Measurements from ENCODE around the gene AMER2. TPM values are rescaled to one million over a fixed set of nuclear protein-coding genes. Genes with fewer than 3 reads are reported as not detected.

AMER2 gene
- total RNA-seq, 4 donors from 2014 or later: 0.94 to 9.5 TPM; not detected in 2

- TF ChIP-seq, protein P1, sequence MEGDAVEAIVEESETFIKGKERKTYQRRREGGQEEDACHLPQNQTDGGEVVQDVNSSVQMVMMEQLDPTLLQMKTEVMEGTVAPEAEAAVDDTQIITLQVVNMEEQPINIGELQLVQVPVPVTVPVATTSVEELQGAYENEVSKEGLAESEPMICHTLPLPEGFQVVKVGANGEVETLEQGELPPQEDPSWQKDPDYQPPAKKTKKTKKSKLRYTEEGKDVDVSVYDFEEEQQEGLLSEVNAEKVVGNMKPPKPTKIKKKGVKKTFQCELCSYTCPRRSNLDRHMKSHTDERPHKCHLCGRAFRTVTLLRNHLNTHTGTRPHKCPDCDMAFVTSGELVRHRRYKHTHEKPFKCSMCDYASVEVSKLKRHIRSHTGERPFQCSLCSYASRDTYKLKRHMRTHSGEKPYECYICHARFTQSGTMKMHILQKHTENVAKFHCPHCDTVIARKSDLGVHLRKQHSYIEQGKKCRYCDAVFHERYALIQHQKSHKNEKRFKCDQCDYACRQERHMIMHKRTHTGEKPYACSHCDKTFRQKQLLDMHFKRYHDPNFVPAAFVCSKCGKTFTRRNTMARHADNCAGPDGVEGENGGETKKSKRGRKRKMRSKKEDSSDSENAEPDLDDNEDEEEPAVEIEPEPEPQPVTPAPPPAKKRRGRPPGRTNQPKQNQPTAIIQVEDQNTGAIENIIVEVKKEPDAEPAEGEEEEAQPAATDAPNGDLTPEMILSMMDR (IDR thresholded peaks at IDR 0.05; ENCODE audit: low read depth): no peak
Measured at GRCh38 chr13:25181597-25181996, 9.5 kb upstream of the AMER2 start.

GRCh38 chr13:25180775-25181537 is 8.9 kb upstream of the AMER2 start:
- TF ChIP-seq, protein P1 (IDR thresholded peaks at IDR 0.05; ENCODE audit: low read depth): no peak

DNA sequence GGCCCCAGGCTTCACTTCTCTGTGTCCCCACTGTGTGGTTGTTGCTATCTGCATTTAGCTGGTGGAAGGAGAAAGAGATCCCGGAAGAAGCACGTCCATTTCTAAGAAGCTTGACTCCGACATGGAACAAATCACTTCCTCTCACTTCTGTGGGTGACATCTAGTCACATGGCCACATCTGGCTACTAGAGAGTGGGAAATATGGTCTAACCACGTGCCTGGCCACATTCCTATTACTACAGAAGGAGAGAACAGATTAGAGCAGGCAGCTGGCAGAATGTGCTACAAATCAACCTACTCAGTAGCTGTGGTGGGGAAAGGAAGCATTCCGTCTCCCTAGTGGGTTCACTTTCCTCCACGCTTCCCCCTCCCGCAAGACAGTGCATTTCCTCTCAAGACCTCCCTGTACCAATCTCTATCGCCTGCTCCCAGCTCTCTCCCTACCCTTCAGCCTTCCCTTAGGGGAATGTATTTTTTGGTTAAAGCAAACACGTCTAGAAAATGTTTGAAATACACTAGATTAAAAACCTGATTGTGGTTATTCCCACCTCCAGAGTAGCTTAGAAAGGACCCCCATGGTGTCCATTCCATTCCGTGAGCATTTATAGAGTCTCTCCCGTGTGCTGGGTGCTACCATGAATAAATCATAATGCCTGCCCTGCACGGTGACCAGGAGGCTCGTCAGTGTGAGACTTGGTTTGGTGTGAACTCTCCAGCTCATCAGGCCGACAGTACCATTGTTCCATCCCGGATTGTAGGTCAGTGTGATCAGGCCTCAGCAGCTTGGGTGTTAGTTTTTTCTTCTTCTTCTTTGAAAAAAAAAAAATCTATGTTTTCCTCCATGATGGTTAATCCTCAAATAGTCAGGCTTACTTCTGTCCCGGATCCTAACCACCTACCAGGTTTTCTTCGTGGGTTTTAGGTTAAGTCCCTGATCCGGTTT is 8.0 kb upstream of the AMER2 start:
- TF ChIP-seq, protein P1 (IDR thresholded peaks at IDR 0.05; ENCODE audit: low read depth): no peak

DNA sequence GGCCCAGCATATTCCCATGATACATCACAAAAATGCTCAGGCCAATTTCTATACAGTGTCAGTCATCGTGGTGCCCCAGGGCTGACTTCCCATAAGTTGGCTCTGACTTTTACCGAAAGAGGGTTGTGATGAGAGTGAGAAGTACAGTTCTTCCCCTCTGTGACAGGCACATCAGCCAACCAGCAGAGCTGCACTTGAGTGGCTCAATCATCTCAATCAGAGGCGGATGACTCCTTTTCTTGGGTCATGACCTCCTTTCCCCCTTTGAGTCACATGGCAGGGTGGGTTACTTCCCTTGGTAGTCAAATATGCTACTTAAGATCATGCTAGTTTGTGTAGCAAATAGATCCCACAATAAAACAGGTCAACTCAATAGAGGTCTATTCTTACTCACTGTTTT is 6.9 kb upstream of the AMER2 start:
- TF ChIP-seq, protein P1 (IDR thresholded peaks at IDR 0.05; ENCODE audit: low read depth): no peak

- TF ChIP-seq, protein P1 (IDR thresholded peaks at IDR 0.05; ENCODE audit: low read depth): no peak
Measured at GRCh38 chr13:25178070-25178469, 6.0 kb upstream of the AMER2 start.

- TF ChIP-seq, protein P1 (IDR thresholded peaks at IDR 0.05; ENCODE audit: low read depth): no peak
Measured at GRCh38 chr13:25177636-25178035, 5.5 kb upstream of the AMER2 start.

- TF ChIP-seq, protein P1 (IDR thresholded peaks at IDR 0.05; ENCODE audit: low read depth): no peak
Measured at GRCh38 chr13:25177012-25177411, 4.9 kb upstream of the AMER2 start.

Data from subcutaneous adipose tissue (tissue), 4 donors.